NCI-H1436 (cell line): ENCODE measurements around the gene ZNF208.
"Not testable (repeated sequence)": the region's sequence is repeated elsewhere in the genome, so short reads cannot be mapped to it uniquely, and the experiment has no call there.

Source experiments
- DNase-seq: peaks from one replicate; lab custom pipeline; 2025; lab: John Stamatoyannopoulos, UW

ZNF208 gene

DNA sequence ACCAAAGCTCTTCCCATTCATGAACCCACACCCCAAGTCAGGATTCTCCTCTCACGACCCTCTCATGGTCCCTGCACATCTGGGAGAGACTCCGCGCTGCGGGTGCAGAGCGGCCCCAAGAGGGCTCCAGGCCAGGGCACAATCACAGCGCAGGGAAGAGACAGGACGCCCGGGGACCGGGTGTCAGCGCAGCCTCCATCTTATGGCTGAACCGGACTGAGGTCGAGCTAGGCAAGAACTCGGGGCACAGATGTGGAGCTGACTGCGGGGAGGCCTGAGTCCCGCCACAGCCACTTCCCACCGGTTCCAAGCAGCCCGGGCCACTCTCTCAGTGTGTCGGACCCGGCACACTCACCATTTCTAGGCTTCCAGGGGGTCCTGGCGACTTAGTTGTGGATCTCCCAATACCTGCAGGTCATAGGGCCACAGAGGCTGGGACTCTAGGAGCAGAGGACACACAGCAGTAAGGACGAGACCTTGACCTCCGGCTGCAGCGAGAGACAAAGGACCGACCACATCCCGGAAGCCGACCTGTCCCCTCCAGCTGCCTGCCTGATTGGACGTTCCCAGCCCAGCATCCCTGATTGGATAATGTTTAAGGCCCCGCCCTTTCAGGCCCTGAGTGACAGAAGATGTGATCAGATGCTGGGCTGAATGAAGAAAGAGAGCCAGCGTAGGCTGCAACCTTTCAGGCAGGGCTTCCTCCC is at the start of gene ZNF208:
Gene ZNF208, minus strand, starts transcription at position 507 of the 707 bp plus-strand sequence. Its CDS starts 149 bp downstream, at position 358.
- not testable (repeated sequence) for DNase-seq

DNA sequence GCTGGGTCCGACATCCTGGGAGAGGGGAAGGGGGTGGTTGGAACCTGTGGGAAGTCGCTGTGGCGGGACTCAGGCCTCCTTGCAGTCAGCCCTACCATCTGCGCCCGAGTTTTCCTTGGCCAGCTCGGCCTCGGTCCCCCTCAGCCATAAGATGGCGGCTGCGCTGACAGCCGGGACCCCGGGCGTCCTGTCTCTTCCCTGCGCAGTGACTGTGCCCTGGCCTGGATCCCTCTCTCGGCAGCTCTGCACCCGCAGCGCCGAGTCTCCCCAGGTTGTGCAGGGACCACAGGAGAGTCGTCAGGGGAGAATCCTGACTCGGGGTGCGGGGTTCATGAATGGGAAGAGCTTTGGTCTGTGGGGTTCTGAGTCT is 41.9 kb upstream of the ZNF208 start:
- no peak for DNase-seq

DNA sequence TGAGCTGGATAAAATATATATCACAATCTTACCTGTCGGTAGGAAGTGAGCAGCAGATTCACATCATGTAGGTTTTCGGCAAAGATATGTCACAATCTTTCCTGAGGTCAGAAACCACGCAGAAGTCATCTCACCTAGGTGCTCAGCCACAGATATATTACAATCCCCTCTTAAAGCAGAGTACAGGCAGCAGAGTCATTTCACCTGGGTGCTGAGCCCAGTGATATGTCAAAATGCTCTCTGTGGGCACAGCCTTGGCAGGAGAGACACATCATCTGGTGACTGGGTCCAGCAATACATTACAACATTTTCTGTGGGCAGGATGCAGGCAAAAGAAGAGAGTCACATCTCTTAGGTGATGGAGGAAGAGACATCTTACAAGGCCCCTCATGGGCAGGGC is 30.4 kb upstream of the ZNF208 start:
- not testable (repeated sequence) for DNase-seq

DNA sequence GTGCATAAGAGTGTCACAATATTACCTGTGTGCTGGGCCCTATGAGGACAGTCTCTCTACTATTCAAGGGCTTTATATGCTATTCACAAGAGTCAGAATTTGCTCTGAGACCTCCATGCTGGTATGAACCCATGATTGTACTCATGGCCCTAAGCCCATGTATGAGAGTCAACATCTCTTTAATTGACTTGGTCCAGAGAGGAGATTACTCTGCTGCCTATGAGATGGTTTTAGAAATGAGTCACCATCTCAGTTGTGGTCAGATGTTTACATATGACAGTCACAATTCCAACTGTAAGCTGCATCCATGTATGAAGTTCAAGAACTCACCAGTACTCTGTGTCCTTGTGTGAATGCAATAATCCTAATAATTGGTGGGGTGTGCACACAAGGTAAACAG is 19.9 kb upstream of the ZNF208 start:
- DNase-seq, result no peak

DNA sequence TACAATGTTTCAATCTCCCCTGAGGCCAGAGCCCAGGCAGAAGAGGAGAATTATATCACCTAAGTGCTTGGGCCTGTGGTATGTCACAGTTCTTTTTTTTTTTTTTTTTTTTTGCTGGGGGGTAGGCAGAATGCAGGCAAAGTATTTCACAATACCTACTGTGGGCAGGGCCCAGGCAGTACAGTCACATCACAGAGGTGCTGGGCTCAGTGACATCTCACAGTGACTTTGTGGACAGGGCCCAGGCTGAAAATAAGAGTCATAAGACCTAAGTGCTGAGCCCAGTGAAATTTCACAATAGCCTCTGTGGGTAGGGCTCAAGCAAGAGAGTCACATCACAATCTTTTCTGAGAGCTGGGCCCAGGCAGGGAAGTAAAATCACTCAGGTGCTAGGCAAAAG is 15.9 kb upstream of the ZNF208 start:
- no peak for DNase-seq

DNA sequence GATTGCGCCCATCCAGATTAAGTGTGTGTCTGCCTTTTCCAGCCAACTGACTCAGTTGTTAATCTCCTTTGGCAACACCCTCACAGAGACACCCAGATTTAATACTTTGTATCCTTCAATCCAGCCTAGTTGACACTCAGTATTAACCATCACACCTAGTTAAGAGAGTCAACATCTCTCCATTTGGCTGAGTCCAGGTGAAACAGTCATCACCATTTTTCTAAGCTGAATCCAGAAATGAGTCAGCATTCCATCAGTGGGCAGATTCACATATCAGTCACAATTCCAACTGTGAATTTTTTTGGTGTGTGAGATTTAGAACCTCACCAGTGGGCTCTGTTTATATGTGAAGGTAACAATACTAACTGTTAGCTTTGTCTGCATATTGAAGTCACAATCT is 14.8 kb upstream of the ZNF208 start:
- DNase-seq, result not testable (repeated sequence)

DNA sequence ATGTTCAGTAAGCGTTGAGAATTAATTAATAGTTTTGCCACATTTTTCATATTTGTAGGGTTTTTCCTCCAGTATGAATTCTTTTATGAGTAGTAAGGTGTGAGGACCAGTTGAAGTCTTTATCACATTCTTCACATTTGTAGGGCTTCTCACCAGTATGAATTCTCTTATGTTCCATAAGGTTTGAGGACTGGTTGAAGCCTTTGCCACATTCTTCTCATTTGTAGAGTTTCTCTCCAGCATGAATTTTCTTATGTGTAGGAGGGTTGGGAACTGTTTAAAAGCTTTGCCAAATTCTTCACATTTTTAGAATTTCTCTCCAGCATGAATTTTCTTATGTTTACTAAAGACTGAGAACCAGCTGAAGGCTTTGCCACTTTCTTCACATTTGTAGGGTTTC is 40.3 kb downstream of the ZNF208 start:
- DNase-seq, result no peak

DNA sequence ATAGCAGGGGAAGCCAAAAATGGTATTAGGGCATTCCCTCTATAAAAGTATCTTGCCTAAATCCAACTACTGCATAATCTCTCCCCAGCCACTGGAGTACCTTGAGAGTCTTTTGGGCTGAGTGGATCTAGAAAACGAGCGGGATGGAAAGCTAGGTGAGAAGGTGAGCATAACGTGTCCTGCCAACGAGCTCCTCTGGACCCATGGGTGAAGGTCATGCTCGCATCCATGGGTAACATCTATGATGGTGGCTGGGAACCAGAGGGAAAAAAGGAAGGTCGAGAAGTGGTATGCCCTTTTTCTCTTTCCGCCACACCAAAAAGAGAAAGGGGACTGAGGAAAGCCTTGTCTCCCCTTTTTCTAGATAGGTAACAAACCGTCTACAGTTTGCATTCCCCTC is 63.0 kb downstream of the ZNF208 start:
- no peak for DNase-seq

DNA sequence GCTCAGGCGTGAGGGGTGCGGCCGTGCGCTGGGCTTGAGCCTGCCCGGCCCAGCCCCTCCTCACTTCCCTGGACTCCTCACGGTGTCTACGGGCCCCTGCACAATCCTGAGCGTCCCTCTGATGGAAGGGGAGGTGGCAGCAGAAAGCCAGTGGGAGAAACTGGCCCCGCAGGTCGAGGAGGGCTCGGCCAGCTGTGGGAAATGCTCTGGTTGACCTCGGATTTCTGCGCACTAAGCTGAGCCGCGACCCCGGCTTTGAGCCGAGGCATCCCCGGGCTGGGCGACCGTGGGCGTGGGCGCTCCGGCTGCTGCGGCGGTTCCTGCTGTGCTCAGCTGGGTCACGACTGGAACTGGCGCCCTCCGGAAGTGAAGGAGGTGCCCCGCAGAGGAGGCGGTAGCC is 70.1 kb downstream of the ZNF208 start:
- DNase-seq, result no peak

DNA sequence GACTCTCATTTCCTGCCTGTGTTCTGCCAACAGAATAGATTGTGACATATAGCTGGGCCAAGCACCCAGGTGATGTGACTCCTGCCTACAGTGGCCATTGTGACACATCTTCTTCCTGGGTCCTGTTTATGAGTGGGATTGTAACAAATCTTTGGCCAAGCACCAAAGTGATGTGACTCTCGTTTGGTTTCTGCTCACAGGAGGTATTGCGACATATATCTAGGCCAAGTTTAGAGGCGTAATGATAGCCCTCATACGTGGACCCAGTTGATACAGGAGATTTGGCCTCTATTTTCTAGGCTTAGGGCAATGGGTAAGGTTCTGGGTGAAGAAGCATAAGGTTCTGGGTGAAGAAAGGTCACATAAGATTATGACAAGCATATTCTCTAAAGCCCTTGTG is 76.2 kb downstream of the ZNF208 start:
- no peak for DNase-seq

DNA sequence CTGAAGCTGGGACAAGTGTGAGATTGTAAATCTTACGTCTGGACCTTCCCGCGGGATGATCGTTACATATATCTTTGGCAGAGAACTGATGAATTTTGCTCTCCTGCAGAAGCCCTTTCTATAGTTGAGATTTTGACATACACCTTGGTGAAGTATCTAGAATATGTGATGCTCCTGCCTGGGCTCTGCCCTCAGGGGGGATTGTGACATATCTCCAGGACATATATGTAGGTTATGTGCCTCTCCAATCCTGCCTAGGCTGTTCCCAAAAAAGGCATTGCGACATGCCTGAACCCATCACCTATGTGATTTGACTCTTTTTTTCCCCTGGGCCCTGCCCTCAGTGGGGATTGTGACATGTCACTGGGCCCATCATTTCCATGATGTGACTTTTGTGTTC is 76.6 kb downstream of the ZNF208 start:
- DNase-seq, result no peak

DNA sequence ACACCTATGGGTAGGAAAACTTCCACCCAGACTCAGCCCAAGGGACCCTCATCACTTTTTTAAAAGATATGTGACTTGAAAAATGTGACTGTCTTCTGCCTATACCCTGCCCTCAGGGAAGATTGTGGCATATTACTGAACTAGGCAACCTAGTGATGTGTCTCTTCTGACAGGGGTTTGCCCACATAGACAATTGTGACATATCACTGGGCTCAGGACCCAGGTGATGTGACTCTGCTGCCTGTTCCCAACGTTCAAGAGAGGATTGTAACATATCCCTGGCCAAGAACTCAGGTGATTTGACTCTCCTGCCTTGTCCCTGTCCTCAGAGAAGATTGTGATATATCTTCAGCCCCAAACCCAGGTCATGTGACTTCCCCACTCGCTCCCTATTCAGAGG is 88.5 kb downstream of the ZNF208 start:
- no peak for DNase-seq

DNA sequence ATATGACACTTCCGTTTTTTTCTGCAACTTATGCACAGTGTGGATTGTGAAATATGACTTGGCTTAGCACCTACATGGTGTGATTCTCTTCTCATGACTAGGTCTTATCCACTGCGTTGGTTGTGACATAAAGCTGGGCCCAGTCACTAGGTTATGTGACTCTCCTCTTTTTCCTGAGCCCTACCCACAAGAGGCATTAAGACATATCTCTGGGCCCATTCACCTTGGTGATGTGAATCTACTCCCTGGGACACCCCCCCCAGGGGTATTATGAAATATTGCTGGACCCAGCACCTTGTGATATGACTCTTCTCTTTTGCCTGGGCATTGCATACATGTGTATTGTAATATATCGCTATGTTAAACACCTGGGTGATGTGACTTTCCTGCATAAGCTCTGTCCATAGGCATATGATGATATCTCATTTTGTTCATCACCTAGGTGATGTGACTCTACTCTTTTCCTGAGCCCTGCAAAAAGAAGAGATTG is 89.0 kb downstream of the ZNF208 start:
- no peak for DNase-seq

DNA sequence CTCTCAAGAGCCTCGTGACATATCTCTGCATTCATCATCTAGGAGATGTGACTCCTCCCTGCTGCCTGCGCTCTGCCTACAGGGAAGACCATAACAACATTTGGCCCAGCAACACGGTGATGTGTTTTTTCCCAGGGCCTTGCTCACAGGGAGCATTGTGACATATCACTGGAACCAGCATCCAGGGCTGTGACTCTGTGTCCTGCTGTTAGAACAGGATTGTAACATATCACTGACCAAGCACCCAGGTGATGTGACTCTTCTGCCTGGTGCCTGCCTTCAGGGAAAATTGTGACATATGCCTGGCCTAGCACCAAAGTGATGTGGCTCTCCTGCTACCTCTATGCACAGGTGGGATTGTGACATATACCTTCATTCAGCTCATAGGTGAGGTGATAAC is 95.3 kb downstream of the ZNF208 start:
- no peak for DNase-seq

DNA sequence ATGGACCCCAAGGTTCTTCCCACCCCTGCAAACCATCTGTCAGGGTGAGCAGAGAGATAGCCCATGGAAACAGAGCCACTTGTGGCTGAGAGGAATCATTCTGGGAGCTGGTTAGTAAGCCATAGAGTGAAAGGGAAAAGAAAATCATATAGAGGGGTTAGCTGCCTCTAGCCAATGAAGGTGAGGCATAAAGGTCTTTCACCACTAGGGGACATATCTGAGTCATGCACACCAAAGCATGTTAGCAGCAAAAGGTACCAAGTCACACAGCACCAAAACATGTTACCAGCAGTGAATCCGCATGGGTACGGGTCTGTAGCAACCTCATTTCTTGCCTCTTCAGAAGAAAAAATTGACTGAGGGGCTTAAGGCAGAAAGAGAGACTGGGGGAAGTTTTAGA is 98.1 kb downstream of the ZNF208 start:
- DNase-seq, result no peak

DNA sequence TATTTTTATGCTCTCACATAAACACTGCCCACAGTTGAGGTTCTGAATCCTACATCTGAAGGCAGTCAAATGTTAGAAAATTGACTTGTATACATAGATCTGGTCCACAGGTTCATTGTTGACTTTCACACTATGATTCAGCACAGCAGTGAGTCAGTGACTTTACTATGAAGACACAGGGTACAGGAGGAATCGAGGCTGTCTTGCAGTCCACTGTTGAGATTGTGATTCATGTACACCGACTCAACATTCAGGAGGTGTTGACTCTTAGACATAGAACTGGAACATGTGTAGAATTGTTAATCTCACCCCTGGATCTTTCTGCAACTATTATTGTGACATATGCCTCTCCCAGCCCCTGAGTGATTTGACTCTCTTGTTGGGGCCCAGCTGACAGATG is 100.4 kb downstream of the ZNF208 start:
- no peak for DNase-seq

DNA sequence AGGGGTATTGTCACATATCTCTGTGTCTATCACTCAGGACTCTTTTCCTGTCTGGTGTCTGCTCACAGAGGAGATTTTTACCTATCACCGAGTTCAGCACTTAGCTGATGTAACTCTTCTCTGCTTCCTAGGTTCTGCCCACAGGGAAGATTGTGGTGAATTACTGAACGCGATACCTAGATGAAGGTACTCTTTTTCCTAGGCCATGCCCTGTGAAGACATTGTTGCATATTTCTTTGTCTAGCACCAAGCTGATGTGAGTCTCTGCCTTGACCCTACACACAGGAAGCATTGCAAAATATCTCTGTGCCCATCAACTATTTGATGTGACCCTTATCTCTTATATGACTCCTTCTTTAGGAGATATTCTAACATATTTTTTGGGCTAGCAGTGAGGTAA is 102.7 kb downstream of the ZNF208 start:
- no peak for DNase-seq

DNA sequence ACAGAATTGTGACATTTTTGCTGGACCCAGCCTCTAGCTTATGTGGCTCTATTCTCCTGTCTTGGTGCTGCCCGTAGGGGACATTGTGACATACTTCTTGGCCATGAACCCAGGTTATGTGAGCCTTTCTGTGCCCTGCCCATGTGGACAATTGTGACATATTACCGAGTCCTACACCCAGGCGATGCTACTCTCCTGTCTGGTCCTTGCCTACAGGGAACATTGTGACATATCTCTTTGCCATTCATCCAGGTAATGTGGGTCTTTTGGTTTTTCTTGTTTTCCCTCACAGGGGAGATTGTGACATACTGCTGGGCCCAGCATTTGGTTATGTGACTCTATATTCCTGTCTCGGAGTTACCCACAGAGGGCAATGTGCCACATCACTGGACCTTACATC is 103.2 kb downstream of the ZNF208 start:
- no peak for DNase-seq

DNA sequence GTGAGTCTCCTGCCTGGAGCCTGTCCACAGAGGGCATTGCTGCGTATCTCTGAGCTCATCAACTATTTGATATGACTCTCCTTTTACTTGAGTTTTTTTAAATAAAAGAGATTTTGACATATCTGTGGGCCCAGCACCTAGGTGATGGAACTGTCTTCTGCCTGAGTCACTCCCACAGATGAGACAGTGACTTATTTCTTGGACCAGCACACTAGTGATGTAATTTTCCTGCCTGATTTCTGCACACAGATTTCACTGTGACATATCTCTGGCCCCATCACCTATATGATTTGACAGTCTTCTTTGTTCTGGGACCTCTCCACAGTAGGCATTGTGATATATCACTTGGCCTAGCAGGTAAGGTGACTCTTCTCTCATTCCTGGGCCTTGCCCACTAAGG is 108.2 kb downstream of the ZNF208 start:
- DNase-seq, result no peak

DNA sequence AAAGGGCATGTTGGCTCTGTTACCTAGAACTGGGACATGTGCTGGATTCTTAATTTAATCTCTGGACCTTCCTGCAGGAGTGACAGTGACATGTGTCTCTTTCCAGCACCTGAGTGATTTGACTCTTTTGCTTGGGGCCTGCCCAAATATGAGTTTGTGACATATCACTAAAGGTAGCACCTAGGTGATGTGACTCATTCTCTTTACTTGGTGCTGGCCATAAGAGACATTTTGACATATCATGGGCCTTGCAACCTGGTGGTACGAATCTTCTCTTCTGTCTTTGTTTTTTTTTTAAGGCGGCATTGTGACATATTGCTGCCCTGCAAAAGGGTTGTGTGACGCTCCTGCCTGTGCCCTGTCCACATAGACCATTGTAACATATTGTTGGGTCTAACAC is 108.9 kb downstream of the ZNF208 start:
- DNase-seq, result no peak

DNA sequence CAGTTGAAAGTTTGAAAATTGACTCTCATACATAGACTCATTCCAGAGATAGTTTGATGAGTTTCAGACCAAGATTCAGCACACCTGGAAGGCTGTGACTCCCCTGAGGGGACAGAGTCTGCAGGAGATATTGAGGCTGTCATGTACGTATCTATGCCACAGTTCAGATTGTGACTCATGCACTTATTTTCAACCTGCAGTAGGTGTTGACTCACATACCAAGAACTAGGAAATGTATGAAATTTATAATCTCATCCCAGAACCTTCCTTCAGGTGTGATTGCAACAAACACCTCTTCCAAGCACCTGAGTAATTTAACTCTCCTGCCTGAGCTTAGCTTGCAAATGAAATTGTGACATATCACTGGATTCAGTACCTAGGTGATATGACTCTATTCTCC is 110.3 kb downstream of the ZNF208 start:
- DNase-seq, result no peak

DNA sequence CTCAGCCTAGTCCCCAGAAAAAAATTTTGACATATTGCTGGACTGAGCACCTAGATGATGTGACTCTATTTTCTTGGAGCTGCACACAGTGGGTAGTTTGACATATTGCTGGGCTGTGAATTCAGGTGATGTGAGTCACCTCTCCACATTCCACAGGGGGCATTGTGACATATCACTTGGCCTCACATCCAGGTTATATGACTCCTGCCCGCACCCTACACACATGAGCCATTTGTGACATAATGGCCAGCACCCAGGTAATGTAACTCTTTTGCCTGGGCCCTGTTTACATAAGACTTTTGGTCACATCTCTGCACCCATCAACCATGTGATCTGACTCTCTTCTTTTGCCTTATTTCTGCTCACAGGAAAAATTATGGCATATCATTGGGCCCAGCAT is 119.7 kb downstream of the ZNF208 start:
- DNase-seq, result no peak

DNA sequence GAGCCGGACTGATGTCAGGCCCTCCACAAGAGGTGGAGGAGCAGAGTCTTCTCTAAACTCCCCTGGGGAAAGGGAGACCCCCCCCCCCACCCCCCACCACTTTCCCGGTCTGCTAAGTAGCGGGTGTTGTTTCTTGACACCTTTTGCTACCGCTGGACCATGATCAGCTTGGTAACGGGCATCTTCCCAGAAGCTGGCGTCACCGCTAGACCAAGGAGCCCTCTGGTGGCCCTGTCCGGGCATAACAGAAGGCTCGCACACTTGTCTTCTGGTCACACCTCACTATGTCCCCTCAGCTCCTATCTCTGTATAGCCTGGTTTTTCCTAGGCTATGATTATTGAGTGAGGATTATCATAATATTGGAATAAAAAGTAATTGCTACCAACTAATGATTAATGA is 120.7 kb downstream of the ZNF208 start:
- not testable (repeated sequence) for DNase-seq

DNA sequence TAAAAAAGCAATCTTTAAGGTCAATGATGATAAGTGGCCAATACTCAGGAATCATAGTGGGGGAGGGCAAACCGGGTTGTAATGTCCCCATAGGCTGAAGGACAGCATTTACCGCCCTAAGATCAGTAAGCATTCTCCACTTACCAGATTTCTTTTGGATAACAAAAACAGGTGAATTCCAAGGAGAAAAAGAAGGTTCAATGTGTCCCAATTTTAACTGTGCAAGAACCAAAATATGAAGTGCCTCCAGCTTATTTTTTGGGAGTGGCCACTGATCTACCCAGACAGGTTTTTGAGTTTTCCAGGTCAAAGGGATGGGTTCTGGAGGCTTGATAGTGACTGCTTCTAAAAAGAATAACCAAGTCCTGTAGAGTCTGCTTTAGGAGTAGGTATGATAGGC is 125.2 kb downstream of the ZNF208 start:
- not testable (repeated sequence) for DNase-seq
